K562 (cell line): ENCODE results near the gene NAV2. TPM values are rescaled to one million over a fixed set of nuclear protein-coding genes. Genes with fewer than 3 reads are reported as not detected.
A peak's percentile ranks its signal among the peaks of the same experiment; 100 is the strongest.

Experiments
- CBX1 ChIP-seq: sonication (generic); IDR thresholded peaks from 2 replicates; pipeline ENCODE4 v1.6.1; 2016; ENCODE audit warnings: antibody characterized with exemption, low read depth, mild to moderate bottlenecking
- CXXC5 ChIP-seq: fragments of 250-450 bp; sonication (Bioruptor Pico); IDR thresholded peaks from 2 replicates; pipeline ENCODE4 v1.8.0; 2022; ENCODE audit warnings: inconsistent platforms, mild to moderate bottlenecking, moderate library complexity
- E2F5 ChIP-seq: sonication (generic); formaldehyde crosslinking; IDR thresholded peaks from 2 replicates; pipeline ENCODE4 v1.8.0; 2022; ENCODE audit warnings: mild to moderate bottlenecking, missing genetic modification reagents
- GMEB1 ChIP-seq: fragments of 250-450 bp; sonication (Bioruptor Pico); IDR thresholded peaks from 2 replicates; pipeline ENCODE4 v1.4.0; 2020; ENCODE audit warnings: mild to moderate bottlenecking
- IRF1 ChIP-seq: sonication (generic); formaldehyde crosslinking; IDR thresholded peaks from 2 replicates; pipeline ENCODE4 v1.8.0; 2022; ENCODE audit warnings: missing genetic modification reagents, mild to moderate bottlenecking, borderline replicate concordance
- KDM2B ChIP-seq: fragments of 250-450 bp; sonication (Bioruptor Pico); IDR thresholded peaks from 2 replicates; pipeline ENCODE4 v1.8.0; 2021; ENCODE audit warnings: mild to moderate bottlenecking, moderate library complexity
- KLF6 ChIP-seq: fragments of 250-450 bp; sonication (Bioruptor Pico); IDR thresholded peaks from 2 replicates; pipeline ENCODE4 v1.4.0; 2020; ENCODE audit warnings: mild to moderate bottlenecking, moderate library complexity, borderline replicate concordance
- MYNN ChIP-seq, 2 experiments: sonication (generic); formaldehyde crosslinking in 1 of 2; IDR thresholded peaks; 2 replicates each; pipeline versions ENCODE4 v1.5.0 to v1.6.1; 2016 to 2020; ENCODE audit warnings: antibody characterized with exemption in 1 of 2, missing genetic modification reagents in 1 of 2
- NR2C2 ChIP-seq, 2 experiments: fragments of 200-800 bp in 1 of 2; sonication (Bioruptor generic) in 1 of 2; sonication (generic) in 1 of 2; formaldehyde crosslinking in 1 of 2; IDR thresholded peaks; 2 replicates each; pipeline versions ENCODE4 v1.6.1 to v1.8.0; 2016 to 2022; ENCODE audit warnings: mild to moderate bottlenecking in 1 of 2, missing compliant biosample characterization in 1 of 2, missing genetic modification characterization in 1 of 2, missing genetic modification reagents in 1 of 2
- RFX5 ChIP-seq: IDR thresholded peaks from 2 replicates; pipeline ENCODE4 v1.6.1; 2011; ENCODE audit warnings: low read depth, mild to moderate bottlenecking, improper control_type of control experiment, low read length
- ZBTB12 ChIP-seq: fragments of 250-450 bp; sonication (Bioruptor Pico); IDR thresholded peaks from 2 replicates; pipeline ENCODE4 v1.4.0; 2020
- ZBTB17 ChIP-seq: fragments of 450-650 bp; formaldehyde crosslinking; IDR thresholded peaks from 2 replicates; pipeline ENCODE4 v1.4.0; 2020; ENCODE audit warnings: mild to moderate bottlenecking
- ZC3H11A ChIP-seq: IDR thresholded peaks from 2 replicates; pipeline ENCODE4 v1.6.1; 2012; ENCODE audit warnings: low read depth, low read length, improper control_type of control experiment
- ZNF175 ChIP-seq: fragments of 200-800 bp; sonication (Bioruptor generic); IDR thresholded peaks from 2 replicates; pipeline ENCODE4 v1.6.1; 2016; ENCODE audit warnings: low read depth, mild to moderate bottlenecking, missing genetic modification characterization, missing compliant biosample characterization
- ZNF695 ChIP-seq: fragments of 450-650 bp; formaldehyde crosslinking; IDR thresholded peaks from 2 replicates; pipeline ENCODE4 v1.4.0; 2020; ENCODE audit warnings: mild to moderate bottlenecking, moderate library complexity
- polyA plus RNA-seq, 8 experiments: library from polyadenylated mRNA; depleted of rRNA in 4 of 8; stranded (reverse) in 5 of 8; unstranded in 3 of 8; fragments of >200 nt; fragmentation: Nextera tagmentation in 2 of 8; fragmentation: Illumina TruSeq in 1 of 8; extraction: Ambion mirVana in 2 of 8; extraction: Trizol in 1 of 8; gene quantifications; 2 replicates each; pipeline versions ENCODE4 v1.2.1 to v1.2.3, GENCODE V29; 2011 to 2014; ENCODE audit warnings: inconsistent platforms in 1 of 8, missing spikeins in 1 of 8
- total RNA-seq, 7 experiments: library from RNA; depleted of rRNA in 6 of 7; stranded (reverse); fragments of >200 nt in 6 of 7; fragmentation: Illumina TruSeq in 2 of 7; extraction: Trizol in 2 of 7; gene quantifications; 2 replicates each; pipeline versions ENCODE4 v1.2.1 to v1.2.3, GENCODE V29; 2011 to 2021; ENCODE audit warnings: low replicate concordance in 1 of 7
- TF ChIP-seq, protein P1 (sequence below): fragments of 450-650 bp; conservative IDR thresholded peaks from 2 replicates; pipeline ENCODE4 v1.6.1; 2016; ENCODE audit warnings: missing genetic modification characterization, low read depth, mild to moderate bottlenecking, control low read depth, missing compliant biosample characterization
- TF ChIP-seq, protein P2 (sequence below): fragments of 450-650 bp; IDR thresholded peaks from 2 replicates; pipeline ENCODE4 v1.6.1; 2016; ENCODE audit warnings: antibody characterized with exemption

NAV2 gene
- total and polyA plus RNA-seq, 9 of the 15 experiments (the other 6 are each of a cell fraction or from before 2014, with no cell fraction given): 0.03 to 0.35 (median 0.05) TPM

DNA sequence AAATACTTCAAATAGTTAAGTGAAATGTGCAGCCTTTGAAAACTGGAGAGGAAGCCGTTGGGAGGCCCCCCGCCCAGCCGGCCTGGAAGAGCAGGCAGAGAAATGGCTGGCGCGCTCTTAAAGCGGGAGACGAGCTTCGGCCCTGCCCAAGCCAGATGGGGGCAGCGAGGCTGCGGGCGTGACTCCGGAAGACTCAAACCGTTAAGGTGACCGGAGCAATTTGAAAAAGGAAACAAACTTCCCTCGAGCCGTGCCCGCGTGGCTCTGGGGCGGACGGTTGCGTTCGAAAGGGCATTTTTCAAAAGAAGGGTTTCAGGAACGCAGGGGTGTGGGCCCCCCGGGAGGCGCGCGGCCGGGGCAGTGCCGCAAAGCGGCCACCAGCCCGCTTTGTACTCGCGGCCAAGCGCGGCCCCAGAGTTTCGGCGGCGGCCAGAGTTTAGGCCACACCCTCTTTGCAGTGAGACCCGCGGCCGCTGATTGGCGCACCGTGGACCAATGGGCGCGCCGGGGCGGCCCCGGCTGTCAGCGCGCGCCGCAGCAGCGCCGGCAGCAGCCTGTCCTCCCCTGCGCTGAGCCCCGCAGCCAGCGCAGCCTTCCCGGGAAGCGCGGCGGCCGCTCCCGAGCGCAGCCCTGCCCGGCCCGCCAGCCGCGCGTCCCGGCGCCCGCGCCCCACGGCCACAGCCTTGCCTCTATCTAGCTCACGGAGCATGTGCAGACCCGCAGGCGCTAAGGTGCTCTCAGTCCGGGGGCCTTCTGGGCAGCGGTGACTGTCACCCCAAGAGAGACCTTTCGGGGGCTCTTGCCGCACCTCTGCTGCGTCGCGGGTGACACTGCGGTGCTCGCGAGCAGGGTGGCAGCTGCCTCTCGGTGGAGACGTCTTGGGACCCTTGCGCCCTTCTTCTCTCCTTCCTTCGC is at the start of gene NAV2 (continued):
- TF ChIP-seq IRF1 (CRISPR knock-in tag) (0 out of 2 replicates have a peak, but pooled peaks have one; percentile 60), KLF6 (CRISPR knock-in tag) (peak; percentile 72; the same call in 1 of the 2 replicates), GMEB1 (CRISPR knock-in tag) (no peak), KDM2B (CRISPR knock-in tag) (peak; percentile 77; the same call in 1 of the 2 replicates), ZC3H11A (no peak), ZBTB17 (CRISPR knock-in tag) (0 out of 2 replicates have a peak, but pooled peaks have one; percentile 20), ZNF175 (CRISPR knock-in tag) (0 out of 2 replicates have a peak, but pooled peaks have one; percentile 53), NR2C2 (CRISPR knock-in tag; IDR thresholded peaks at IDR 0.05) (no peak), NR2C2 (tag; IDR thresholded peaks at IDR 0.05) (peak; percentile 71), ZBTB12 (CRISPR knock-in tag) (no peak), MYNN (IDR thresholded peaks at IDR 0.05) (no peak), MYNN (CRISPR knock-in tag; IDR thresholded peaks at IDR 0.05) (no peak), RFX5 (no peak), CBX1 (peak; percentile 47; the same call in 1 of the 2 replicates), ZNF695 (CRISPR knock-in tag) (no peak), CXXC5 (CRISPR knock-in tag) (peak; percentile 88; the same call in 1 of the 2 replicates), E2F5 (CRISPR knock-in tag) (peak; percentile 84; the same call in 1 of the 2 replicates)
- TF ChIP-seq, protein P1, sequence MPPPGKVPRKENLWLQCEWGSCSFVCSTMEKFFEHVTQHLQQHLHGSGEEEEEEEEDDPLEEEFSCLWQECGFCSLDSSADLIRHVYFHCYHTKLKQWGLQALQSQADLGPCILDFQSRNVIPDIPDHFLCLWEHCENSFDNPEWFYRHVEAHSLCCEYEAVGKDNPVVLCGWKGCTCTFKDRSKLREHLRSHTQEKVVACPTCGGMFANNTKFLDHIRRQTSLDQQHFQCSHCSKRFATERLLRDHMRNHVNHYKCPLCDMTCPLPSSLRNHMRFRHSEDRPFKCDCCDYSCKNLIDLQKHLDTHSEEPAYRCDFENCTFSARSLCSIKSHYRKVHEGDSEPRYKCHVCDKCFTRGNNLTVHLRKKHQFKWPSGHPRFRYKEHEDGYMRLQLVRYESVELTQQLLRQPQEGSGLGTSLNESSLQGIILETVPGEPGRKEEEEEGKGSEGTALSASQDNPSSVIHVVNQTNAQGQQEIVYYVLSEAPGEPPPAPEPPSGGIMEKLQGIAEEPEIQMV (tag): no peak
- TF ChIP-seq, protein P2, sequence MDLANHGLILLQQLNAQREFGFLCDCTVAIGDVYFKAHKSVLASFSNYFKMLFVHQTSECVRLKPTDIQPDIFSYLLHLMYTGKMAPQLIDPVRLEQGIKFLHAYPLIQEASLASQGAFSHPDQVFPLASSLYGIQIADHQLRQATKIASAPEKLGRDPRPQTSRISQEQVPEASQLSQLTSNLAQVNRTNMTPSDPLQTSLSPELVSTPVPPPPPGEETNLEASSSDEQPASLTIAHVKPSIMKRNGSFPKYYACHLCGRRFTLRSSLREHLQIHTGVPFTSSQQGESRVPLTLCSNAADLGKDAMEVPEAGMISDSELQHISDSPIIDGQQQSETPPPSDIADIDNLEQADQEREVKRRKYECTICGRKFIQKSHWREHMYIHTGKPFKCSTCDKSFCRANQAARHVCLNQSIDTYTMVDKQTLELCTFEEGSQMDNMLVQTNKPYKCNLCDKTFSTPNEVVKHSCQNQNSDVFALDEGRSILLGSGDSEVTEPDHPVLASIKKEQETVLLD: no peak
